HepG2 (cell line): ENCODE measurements around the gene MAP2K2. TPM values are rescaled to one million over a fixed set of nuclear protein-coding genes. Genes with fewer than 3 reads are reported as not detected.

Experiments used
- ARNT2 ChIP-seq: sonication (generic); formaldehyde crosslinking; IDR thresholded peaks from 2 replicates; pipeline ENCODE4 v1.8.0; 2022; ENCODE audit warnings: mild to moderate bottlenecking, low read depth, missing genetic modification reagents, moderate library complexity
- E2F1 ChIP-seq: sonication (generic); formaldehyde crosslinking; IDR thresholded peaks from 2 replicates; pipeline ENCODE4 v1.5.0; 2020; ENCODE audit warnings: missing genetic modification reagents
- ESRRA ChIP-seq: sonication (generic); formaldehyde crosslinking; IDR thresholded peaks from 2 replicates; pipeline ENCODE4 v1.5.1; 2020; ENCODE audit warnings: mild to moderate bottlenecking, low read depth, missing genetic modification reagents
- GRHL1 ChIP-seq: sonication (generic); formaldehyde crosslinking; conservative IDR thresholded peaks from 2 replicates; pipeline ENCODE4 v1.8.0; 2022; ENCODE audit warnings: missing genetic modification reagents
- HNF1A ChIP-seq, 2 experiments: sonication (generic) in 1 of 2; formaldehyde crosslinking in 1 of 2; IDR thresholded peaks; 2 replicates each; pipeline versions ENCODE4 v1.4.0 to v1.6.1; 2016 to 2020; ENCODE audit warnings: borderline replicate concordance in 1 of 2, low read depth in 1 of 2, mild to moderate bottlenecking in 1 of 2, missing genetic modification reagents in 1 of 2
- KDM6A ChIP-seq: IDR thresholded peaks from 2 replicates; pipeline ENCODE4 v1.6.1; 2016; ENCODE audit warnings: low read depth
- MAX ChIP-seq: IDR thresholded peaks from 2 replicates; pipeline ENCODE4 v1.6.1; 2012; ENCODE audit warnings: inconsistent platforms
- NFKB2 ChIP-seq: sonication (generic); formaldehyde crosslinking; IDR thresholded peaks from 2 replicates; pipeline ENCODE4 v1.4.0; 2020; ENCODE audit warnings: missing genetic modification reagents, borderline replicate concordance
- PITX1 ChIP-seq: sonication (generic); formaldehyde crosslinking; IDR thresholded peaks from 2 replicates; pipeline ENCODE4 v1.5.1; 2020; ENCODE audit warnings: mild to moderate bottlenecking, missing genetic modification reagents
- POLR2AphosphoS2 ChIP-seq: IDR thresholded peaks from 2 replicates; pipeline ENCODE4 v1.6.1; 2011; ENCODE audit warnings: low read depth, low read length, improper control_type of control experiment
- POLR2G ChIP-seq: fragments of 200-400 bp; formaldehyde crosslinking; IDR thresholded peaks from 2 replicates; pipeline ENCODE4 v1.6.1; 2018; ENCODE audit warnings: mild to moderate bottlenecking, low read depth, low read length, moderate library complexity
- SAFB2 ChIP-seq: sonication (generic); formaldehyde crosslinking; IDR thresholded peaks from 2 replicates; pipeline ENCODE4 v1.5.1; 2020; ENCODE audit warnings: missing genetic modification reagents, low read depth, mild to moderate bottlenecking, borderline replicate concordance
- SALL1 ChIP-seq: sonication (generic); formaldehyde crosslinking; IDR thresholded peaks from 2 replicates; pipeline ENCODE4 v1.8.0; 2022; ENCODE audit warnings: mild to moderate bottlenecking, missing genetic modification reagents
- SAP130 ChIP-seq: IDR thresholded peaks from 2 replicates; pipeline ENCODE4 v1.6.1; 2016; ENCODE audit warnings: low read depth
- SMARCE1 ChIP-seq: fragments of 450-650 bp; IDR thresholded peaks from 2 replicates; pipeline ENCODE4 v1.6.1; 2017; ENCODE audit warnings: borderline replicate concordance
- SNAPC2 ChIP-seq: sonication (generic); formaldehyde crosslinking; IDR thresholded peaks from 2 replicates; pipeline ENCODE4 v1.8.1; 2022; ENCODE audit warnings: mild to moderate bottlenecking, missing genetic modification reagents
- SOX5 ChIP-seq: IDR thresholded peaks from 2 replicates; pipeline ENCODE4 v1.6.1; 2016; ENCODE audit warnings: borderline replicate concordance
- THAP11 ChIP-seq: IDR thresholded peaks from 2 replicates; pipeline ENCODE4 v1.6.1; 2016; ENCODE audit warnings: missing biosample characterization, missing genetic modification reagents
- WIZ ChIP-seq: sonication (generic); formaldehyde crosslinking; IDR thresholded peaks from 2 replicates; pipeline ENCODE4 v1.5.1; 2020; ENCODE audit warnings: mild to moderate bottlenecking, missing genetic modification reagents
- ZNF136 ChIP-seq: sonication (generic); formaldehyde crosslinking; IDR thresholded peaks from 2 replicates; pipeline ENCODE4 v1.8.1; 2022; ENCODE audit warnings: low read depth, mild to moderate bottlenecking, moderate library complexity, missing genetic modification reagents
- ZNF263 ChIP-seq: sonication (generic); formaldehyde crosslinking; IDR thresholded peaks from 2 replicates; pipeline ENCODE4 v1.4.0; 2020; ENCODE audit warnings: missing genetic modification reagents
- ZNF550 ChIP-seq: sonication (generic); formaldehyde crosslinking; IDR thresholded peaks from 2 replicates; pipeline ENCODE4 v1.4.0; 2020; ENCODE audit warnings: mild to moderate bottlenecking, missing genetic modification reagents, borderline replicate concordance
- ZNF772 ChIP-seq: sonication (generic); formaldehyde crosslinking; IDR thresholded peaks from 2 replicates; pipeline ENCODE4 v1.5.0; 2020; ENCODE audit warnings: mild to moderate bottlenecking, missing genetic modification reagents
- polyA plus RNA-seq, 8 experiments: library from polyadenylated mRNA; depleted of rRNA in 3 of 8; stranded (reverse) in 7 of 8; unstranded in 1 of 8; fragments of >200 nt; fragmentation: Illumina TruSeq in 4 of 8; extraction: Trizol in 4 of 8; gene quantifications; 2 replicates each; pipeline versions ENCODE4 v1.2.1 to v1.2.3, GENCODE V29; 2011 to 2016; ENCODE audit warnings: low read depth in 4 of 8, missing spikeins in 1 of 8, mixed read lengths in 1 of 8; ENCODE audit not compliant: insufficient read depth in 1 of 8
- total RNA-seq, 5 experiments: library from RNA; depleted of rRNA; stranded (reverse); fragments of >200 nt; fragmentation: Illumina TruSeq; extraction: Trizol; gene quantifications; 2 replicates each; pipeline ENCODE4 v1.2.3, GENCODE V29; 2016; ENCODE audit warnings: low read depth in 1 of 5

Gene MAP2K2
- total and polyA plus RNA-seq, 2 of the 13 experiments (the other 11 are each of a cell fraction or from before 2014, with no cell fraction given): 70.3 to 80.9 TPM

GRCh38 chr19:4066682-4067395 lies 57.1 kb downstream of the MAP2K2 start, which contains the start of gene ZBTB7A (continued):
- TF ChIP-seq ZNF263 (peak; percentile 21; the same call in 1 of the 2 replicates), E2F1 (CRISPR knock-in tag) (no peak), WIZ (CRISPR knock-in tag) (no peak), SMARCE1 (no peak), ZNF136 (CRISPR knock-in tag) (no peak), SAP130 (CRISPR knock-in tag) (peak; percentile 5; the same call in 1 of the 2 replicates), ZNF550 (CRISPR knock-in tag) (no peak), ESRRA (CRISPR knock-in tag) (no peak), PITX1 (no peak), ZNF772 (CRISPR knock-in tag) (no peak), KDM6A (CRISPR knock-in tag) (no peak), SALL1 (CRISPR knock-in tag) (peak; percentile 19; the same call in 1 of the 2 replicates), POLR2AphosphoS2 (no peak), NFKB2 (CRISPR knock-in tag) (no peak), ARNT2 (CRISPR knock-in tag) (0 out of 2 replicates have a peak, but pooled peaks have one; percentile 43), MAX (peak; percentile 32; the same call in 1 of the 2 replicates), HNF1A (IDR thresholded peaks at IDR 0.05; ENCODE audit: low read depth) (no peak), HNF1A (CRISPR knock-in tag; IDR thresholded peaks at IDR 0.05; ENCODE audit: borderline replicate concordance) (no peak), SNAPC2 (CRISPR knock-in tag) (0 out of 2 replicates have a peak, but pooled peaks have one; percentile 32), SOX5 (CRISPR knock-in tag) (no peak), POLR2G (peak; percentile 41; the same call in 1 of the 2 replicates), GRHL1 (no peak), THAP11 (CRISPR knock-in tag) (peak; percentile 24; the same call in 1 of the 2 replicates), SAFB2 (0 out of 2 replicates have a peak, but pooled peaks have one; percentile 28)
